Bronchial epithelial cell (primary cell): ENCODE data around the gene PDZRN3. TPM values are rescaled to one million over a fixed set of nuclear protein-coding genes. Genes with fewer than 3 reads are reported as not detected.

Experiments
- DNase-seq: peaks from one replicate; pipeline ENCODE4 v3.0.0-alpha.2; 2010; ENCODE audit warnings: low read depth
- FAIRE-seq: peaks from 2 replicates; lab custom pipeline; 2011; peaks lifted over from hg19 to GRCh38; lab: Jason Lieb, UNC
- H3K27me3 ChIP-seq: 2 replicates; pipeline ENCODE4 v1.5.1; 2011; ENCODE audit warnings: low read length; ENCODE audit not compliant: control insufficient read depth, insufficient read depth
- H3K36me3 ChIP-seq: 2 replicates; pipeline ENCODE4 v1.5.1; 2011; ENCODE audit warnings: low read length; ENCODE audit not compliant: control insufficient read depth, insufficient read depth
- H3K4me3 ChIP-seq: 2 replicates; pipeline ENCODE4 v1.5.1; 2011; ENCODE audit warnings: mild to moderate bottlenecking, low read depth, low read length, control low read depth
- total RNA-seq: library from RNA; depleted of rRNA; stranded (reverse); fragments of >200 nt; gene quantifications from 2 replicates; pipeline ENCODE4 v1.2.1, GENCODE V29; 2014
- TF ChIP-seq, protein P1 (sequence below): IDR thresholded peaks from 2 replicates; pipeline ENCODE4 v1.5.1; 2011; ENCODE audit warnings: mild to moderate bottlenecking, moderate library complexity, low read length, control low read depth, inconsistent platforms; ENCODE audit not compliant: insufficient read depth, severe bottlenecking

PDZRN3 gene
- total RNA-seq, 1 donor from 2014 or later = 0.79 TPM

DNA sequence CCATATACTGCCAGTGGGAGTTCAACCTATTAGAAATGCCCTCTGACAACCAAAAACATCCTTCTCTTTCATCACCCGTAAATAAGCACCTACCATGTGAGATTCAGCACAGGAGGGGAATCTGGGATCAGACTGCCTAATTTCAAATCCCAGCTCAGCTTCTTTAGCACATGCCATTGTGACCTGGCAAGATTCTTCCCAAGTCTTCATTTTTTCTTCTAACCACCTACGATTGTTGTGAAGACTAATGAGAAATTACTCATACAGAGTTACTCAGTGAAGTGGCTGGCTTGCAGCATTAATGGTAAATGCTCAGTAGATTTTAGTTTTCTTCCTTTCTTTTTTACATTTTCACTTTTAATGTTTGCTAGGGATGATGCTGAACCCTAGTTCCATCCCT, 176.7 kb downstream of the PDZRN3 start:
- Histone ChIP-seq H3K36me3 (no peaks in the 10 kb centered on the region), H3K27me3 (no peaks in the 10 kb centered on the region), H3K4me3 (no peak overlapping the region)
- TF ChIP-seq, protein P1, sequence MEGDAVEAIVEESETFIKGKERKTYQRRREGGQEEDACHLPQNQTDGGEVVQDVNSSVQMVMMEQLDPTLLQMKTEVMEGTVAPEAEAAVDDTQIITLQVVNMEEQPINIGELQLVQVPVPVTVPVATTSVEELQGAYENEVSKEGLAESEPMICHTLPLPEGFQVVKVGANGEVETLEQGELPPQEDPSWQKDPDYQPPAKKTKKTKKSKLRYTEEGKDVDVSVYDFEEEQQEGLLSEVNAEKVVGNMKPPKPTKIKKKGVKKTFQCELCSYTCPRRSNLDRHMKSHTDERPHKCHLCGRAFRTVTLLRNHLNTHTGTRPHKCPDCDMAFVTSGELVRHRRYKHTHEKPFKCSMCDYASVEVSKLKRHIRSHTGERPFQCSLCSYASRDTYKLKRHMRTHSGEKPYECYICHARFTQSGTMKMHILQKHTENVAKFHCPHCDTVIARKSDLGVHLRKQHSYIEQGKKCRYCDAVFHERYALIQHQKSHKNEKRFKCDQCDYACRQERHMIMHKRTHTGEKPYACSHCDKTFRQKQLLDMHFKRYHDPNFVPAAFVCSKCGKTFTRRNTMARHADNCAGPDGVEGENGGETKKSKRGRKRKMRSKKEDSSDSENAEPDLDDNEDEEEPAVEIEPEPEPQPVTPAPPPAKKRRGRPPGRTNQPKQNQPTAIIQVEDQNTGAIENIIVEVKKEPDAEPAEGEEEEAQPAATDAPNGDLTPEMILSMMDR = no peak
- no peak for DNase-seq
- no peak for FAIRE-seq

DNA sequence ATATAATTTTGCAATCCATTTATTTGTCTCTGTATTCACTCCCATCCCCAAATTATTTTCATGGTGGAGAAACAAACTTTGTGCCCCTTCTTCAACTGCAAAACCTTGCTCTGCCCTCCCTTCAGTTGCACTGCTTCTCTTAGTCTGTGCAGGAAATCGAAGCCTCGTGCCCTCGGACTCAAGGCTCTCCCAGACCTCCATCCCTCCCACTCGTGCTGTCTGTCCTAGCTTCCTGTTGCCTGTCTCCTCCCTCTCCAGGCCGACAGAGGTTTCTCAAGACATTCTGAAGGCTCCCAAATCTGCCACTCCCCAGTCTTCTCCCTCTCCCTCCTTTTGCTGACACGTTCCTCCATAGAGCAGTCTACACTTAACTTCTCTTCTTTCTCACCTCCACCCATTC, 177.6 kb downstream of the PDZRN3 start:
- H3K36me3 ChIP-seq = no peaks in the 10 kb centered on the region
- TF ChIP-seq, protein P1 = no peak
- no peak overlapping the region for H3K4me3 ChIP-seq
- FAIRE-seq = no peak
- no peak for DNase-seq
- H3K27me3 ChIP-seq = no peaks in the 10 kb centered on the region

- no peaks in the 10 kb centered on the region for H3K36me3 ChIP-seq
- no peak overlapping the region for H3K4me3 ChIP-seq
- FAIRE-seq (no peak), DNase-seq (no peak)
- TF ChIP-seq, protein P1 = no peak
- H3K27me3 ChIP-seq = no peaks in the 10 kb centered on the region
Measured at GRCh38 chr3:73446467-73447110, 178.2 kb downstream of the PDZRN3 start.

DNA sequence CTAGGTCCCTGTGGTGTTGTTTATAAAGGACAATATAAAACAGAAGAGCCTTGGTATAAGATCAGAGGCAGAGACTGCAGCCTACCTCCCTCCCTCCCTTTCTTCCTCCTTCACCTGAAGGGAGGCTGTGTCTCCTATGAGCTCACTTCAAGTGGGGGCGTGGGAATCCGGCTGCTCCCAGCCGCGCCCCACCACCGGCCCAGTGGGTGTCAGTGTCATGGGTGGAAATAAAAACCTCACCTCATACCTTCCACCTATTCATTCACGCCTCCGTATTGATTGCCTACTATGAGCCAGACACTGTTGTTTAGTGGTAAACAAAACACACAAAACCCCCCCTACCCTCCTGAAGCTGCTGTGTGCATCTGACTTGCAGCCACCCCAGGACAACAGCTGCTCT, 181.9 kb downstream of the PDZRN3 start:
- TF ChIP-seq, protein P1 = no peak
- DNase-seq = no peak
- H3K4me3 ChIP-seq = no peak overlapping the region
- FAIRE-seq = no peak
- no peaks in the 10 kb centered on the region for H3K27me3 ChIP-seq
- no peaks in the 10 kb centered on the region for H3K36me3 ChIP-seq

- no peak overlapping the region for H3K4me3 ChIP-seq
- DNase-seq (no peak), FAIRE-seq (no peak)
- no peaks in the 10 kb centered on the region for H3K36me3 ChIP-seq
- TF ChIP-seq, protein P1 = no peak
- H3K27me3 ChIP-seq = no peaks in the 10 kb centered on the region
Measured at GRCh38 chr3:73442152-73442551, 182.6 kb downstream of the PDZRN3 start.

DNA sequence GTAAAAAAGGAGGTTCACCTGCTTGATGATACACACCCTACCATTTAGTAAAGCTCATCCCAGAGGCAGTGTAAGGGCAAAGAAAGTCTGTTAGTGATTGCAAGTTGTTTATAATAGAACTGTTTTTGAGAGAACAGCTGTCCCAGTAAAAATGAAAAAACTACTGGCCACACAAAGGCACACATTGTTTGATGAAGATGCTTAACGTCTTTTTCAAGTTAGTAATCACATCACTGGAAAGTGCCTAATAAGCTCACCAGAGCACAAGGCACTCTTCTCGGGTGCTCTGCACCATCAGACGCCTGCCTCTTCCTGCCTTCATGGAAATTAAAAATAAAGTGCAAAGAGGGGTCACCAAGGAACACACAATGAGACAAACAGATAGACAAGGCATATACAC, 186.9 kb downstream of the PDZRN3 start:
- DNase-seq (no peak), FAIRE-seq (no peak)
- H3K4me3 ChIP-seq = no peak overlapping the region
- H3K36me3 ChIP-seq = no peaks in the 10 kb centered on the region
- no peaks in the 10 kb centered on the region for H3K27me3 ChIP-seq
- TF ChIP-seq, protein P1 = no peak
